Inferior parietal cortex (tissue), 1 donor: Measurements from ENCODE around the gene FARP2.
"Not testable (repeated sequence)": the region's sequence is repeated elsewhere in the genome, so short reads cannot be mapped to it uniquely, and the experiment has no call there.

Source experiments
- DNase-seq: peaks from one replicate; pipeline ENCODE4 v3.0.0-alpha.2; 2016; ENCODE audit errors: extremely low spot score

Gene FARP2

GRCh38 chr2:241410739-241411176 is 54.7 kb downstream of the FARP2 start:
- peak; percentile 82 for DNase-seq

DNA sequence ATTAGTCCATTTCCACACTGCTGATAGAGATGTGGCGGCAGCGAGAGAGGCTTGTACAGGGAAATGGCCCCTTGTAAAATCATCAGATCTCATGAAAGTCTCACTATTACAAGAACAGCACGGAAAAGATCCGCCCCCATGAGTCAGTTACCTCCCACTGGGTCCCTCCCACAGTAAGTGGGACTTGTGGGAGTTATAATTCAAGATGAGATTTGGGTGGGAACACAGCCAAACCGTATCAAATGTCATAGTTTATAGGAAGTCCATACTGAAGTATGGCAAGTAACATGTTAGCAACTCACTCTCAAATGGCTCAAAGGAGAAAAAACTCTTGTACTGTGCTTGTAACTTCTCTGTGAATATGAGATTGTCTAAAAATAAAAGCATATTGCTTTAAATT is 56.1 kb downstream of the FARP2 start:
- DNase-seq: no peak

GRCh38 chr2:241413501-241413900 is 57.4 kb downstream of the FARP2 start:
- DNase-seq: not testable (repeated sequence)

- no peak for DNase-seq
These were observed 58.0 kb downstream of the FARP2 start for GRCh38 chr2:241413929-241414580.

DNA sequence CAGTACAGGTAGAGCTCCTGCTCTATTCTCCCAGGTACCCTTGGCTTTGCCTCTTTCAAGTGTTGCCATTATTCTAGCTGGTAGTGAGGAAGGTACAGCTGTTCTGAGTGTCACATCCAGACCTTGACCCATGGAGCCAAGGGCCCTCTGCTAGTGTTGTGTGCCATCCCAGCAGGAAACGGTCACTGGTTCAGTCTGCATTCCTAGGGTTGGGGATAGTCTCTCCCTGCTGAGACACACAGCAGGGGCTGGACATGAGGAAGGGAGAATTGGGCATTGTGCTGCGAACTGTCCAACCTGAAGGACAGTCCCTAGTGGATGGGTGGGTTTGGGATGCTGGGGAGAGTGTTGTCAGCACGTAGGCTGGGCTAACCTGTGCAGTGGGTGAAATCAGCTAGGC is 59.1 kb downstream of the FARP2 start:
- DNase-seq: no peak

GRCh38 chr2:241417626-241418025 is 61.5 kb downstream of the FARP2 start:
- DNase-seq: peak; percentile 47

DNA sequence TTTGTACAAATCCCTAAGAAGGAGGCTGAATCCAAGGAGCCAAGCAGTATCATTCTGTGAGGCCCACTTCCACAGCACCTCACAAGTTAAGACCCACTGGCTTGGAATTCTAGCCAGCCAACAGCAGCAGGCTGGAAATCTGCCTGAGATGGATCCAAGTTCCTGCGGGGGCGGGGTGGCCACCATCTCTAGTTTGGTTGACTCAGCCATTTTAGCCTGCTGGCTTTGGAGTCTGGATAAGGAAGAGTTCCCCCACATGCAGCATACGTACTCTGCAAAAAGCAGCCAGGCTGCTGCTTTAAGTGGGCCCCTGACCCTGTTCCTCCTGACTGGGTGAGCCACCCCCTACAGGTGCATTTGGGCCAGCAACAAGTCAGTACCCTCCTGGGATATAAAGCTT is 65.2 kb downstream of the FARP2 start:
- DNase-seq: no peak

- not testable (repeated sequence) for DNase-seq
These were observed 65.9 kb downstream of the FARP2 start for GRCh38 chr2:241421942-241422341.

DNA sequence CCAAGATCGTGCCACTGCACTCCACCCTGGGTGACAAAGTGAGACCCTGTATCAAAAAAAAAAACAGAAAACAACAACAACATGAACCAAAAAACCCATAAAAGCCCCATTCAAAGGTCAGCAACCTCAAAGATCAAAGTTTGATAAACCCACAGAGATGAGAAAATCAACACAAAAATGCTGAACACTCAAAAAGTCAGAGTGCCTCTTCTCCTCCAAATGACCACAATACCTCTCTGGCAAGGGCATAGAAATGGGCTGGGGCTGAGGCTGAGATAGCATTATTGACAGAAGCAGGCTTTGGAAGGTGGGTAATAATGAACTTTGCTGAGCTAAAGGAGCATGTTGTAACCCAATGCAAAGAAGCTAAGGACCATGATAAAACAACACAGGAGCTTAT is 66.3 kb downstream of the FARP2 start:
- DNase-seq: no peak

GRCh38 chr2:241423489-241423888 is 67.4 kb downstream of the FARP2 start:
- DNase-seq: not testable (repeated sequence)

GRCh38 chr2:241425368-241425767 is 69.3 kb downstream of the FARP2 start:
- DNase-seq: no peak

DNA sequence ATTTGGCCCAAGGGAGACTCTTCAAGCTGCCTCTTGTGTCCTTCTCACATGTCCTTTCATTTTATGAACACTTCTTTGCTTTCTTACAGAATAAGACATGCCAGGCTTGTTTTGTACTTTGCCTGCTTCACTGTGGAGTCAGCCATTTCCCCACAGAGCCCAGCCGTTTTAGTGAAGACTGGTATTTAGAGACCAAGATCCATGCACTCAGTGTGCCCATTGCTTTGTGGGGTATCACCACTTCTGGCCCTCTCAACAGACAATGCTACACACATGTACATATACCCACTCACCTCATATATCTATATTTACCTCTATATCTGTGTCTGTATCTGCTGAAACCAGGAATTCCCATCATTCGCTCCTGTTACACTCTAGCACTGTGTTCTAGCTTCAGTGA is 74.1 kb downstream of the FARP2 start:
- DNase-seq: no peak

DNA sequence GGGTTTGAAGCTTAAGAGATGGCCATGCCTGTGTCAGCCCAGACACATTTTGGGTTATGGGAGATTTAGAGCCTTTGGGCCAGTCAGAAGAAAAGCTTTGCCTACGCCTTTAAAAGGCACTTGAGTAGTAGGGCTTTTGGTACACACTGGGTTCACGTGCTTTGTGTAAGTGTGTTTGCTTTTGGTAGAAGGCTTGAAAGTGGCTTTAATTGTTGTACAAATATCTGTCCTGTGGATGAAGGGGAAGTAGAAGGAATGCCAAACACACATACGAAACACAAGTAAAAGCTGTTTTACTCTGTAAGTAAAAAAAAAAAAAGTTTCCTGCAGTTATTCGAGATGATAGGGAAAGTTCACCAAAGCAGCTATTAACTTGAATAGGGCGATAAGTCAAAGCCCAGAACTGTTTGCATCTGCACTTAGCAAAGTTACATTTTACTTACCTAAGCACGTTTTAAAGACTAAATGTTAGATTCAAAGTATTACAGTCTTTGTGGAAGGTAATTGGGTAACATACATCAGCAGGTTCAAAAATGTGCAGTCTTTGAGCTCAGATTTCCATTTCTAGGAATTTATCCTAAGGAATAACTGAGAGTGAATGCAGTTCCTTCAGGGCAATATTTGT is 76.9 kb downstream of the FARP2 start:
- DNase-seq: no peak

DNA sequence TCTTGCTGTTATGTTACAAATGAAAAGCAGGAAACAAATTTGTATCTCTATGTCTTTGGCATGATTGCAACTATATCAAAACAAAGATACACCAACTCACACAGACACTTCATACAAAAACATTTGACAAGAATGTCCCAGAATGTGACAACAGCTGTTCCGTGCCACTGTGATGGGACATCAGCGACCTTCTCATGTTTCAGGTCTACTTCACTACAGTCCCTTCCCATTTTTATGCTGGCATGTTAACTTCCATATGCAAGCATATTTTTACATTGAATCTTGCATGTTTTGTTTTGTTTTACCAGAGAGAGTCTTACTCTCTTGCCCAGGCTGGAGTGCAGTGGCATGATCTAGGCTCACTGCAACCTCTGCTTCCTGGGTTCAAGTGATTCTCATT is 81.1 kb downstream of the FARP2 start:
- no peak for DNase-seq

- DNase-seq: no peak
These were observed 85.4 kb downstream of the FARP2 start for GRCh38 chr2:241441492-241441891.

DNA sequence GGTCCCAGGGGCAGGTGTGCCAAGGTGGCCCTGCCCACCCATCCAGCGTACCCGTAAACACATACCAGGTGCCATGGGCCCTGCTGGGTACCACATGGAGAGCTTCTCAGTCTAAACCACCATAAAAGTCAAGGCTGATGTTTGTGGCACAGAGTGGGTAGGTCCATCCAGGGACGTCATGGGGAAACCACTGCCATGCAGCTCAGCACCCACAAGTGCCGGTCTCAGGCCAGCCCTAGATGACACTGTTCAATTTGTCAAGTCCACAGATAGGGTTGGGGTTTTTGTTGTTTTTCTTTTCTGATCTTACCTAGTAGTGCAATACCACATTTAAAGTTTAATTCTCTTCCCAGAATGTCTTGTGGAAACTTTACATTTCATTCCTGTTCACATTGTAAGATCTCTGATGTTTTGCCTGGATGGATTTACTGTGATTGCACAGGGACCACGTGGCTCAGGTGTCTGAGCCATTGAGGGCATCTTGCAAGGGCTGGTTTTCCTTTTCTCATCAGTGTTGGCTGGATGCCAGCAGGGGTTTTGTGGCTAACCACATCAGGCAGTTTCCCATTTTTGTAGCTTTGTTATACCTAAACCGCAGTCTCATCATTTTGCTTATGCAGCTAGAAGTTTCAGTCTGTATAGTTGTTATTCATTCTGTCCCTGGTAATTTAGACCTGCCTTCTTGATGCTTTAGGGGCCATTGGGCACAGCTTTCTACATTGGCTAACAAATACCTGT is 87.6 kb downstream of the FARP2 start:
- DNase-seq: peak; percentile 11

DNA sequence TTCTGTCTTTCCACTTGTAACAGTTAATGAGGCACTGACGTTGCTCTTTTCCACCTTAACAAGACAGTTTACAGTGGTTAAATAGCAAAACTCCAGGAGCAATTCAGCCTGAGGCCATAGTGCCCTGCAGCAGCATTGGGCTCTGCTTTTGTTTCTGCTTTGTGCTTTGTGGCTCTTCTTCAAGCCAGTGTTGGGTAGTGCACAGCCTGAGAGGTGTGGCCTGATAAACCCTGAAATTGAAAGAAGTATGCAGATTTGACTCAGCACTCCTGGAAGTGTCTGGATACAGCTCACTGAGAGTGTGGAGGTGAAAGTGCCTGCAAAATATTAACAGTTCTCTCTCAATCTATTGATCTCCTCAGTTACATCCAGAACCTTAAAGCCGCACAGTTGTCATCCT is 89.3 kb downstream of the FARP2 start:
- no peak for DNase-seq

GRCh38 chr2:241450092-241450491 is 94.0 kb downstream of the FARP2 start:
- not testable (repeated sequence) for DNase-seq

DNA sequence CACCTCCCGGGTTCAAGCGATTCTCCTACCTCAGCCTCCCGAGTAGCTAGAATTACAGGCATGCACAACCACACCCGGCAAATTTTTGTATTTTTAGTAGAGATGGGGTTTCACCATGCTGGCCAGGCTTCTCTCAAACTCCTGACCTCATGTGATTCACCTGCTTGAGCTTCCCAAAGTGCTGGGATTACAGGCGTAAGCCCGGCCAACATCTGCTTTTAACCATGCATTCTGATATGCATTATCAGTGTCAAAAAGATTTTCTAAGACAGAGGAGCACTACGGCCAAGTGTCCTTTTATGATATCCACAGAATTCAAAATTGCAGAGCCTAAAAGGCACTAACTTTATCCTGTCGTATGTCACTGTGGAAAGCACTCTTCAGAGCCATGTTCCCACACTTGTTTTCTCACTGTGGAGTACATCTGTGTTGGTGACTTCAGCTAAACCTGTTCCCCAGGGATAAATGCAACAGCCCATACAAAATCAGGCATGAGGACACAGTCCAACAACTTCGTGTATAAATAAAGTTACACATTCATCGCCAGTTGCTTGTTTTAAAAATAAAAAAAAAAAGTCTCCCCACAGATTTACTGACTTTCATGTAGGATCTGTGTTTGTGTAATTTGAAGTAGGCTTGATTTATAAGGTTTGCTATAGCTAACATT is 95.9 kb downstream of the FARP2 start:
- no peak for DNase-seq

DNA sequence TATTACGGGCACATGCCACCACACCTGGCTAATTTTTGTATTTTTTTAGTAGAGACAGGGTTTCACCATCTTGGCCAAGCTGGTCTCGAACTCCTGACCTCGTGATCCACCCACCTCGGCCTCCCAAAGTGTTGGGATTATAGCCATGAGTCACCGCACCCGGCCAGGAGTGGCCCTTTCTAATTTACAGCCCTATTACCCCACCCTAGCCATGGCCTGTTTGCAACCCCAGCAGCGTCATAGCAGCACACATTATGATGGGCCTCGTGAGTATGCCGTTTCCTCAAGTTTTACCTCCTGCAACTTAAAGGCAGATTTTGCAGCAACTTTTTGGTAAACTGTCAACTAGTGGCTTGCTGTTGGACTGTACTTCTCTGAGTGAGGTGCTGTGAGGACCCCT is 97.8 kb downstream of the FARP2 start:
- not testable (repeated sequence) for DNase-seq

- DNase-seq: no peak
These were observed 98.9 kb downstream of the FARP2 start for GRCh38 chr2:241454837-241455485.

- no peak for DNase-seq
These were observed 100.5 kb downstream of the FARP2 start for GRCh38 chr2:241456546-241456945.
